Astrocyte of the spinal cord (primary cell): Measurements from ENCODE around the gene PLA2G2A.
"Not testable (repeated sequence)": the region's sequence is repeated elsewhere in the genome, so short reads cannot be mapped to it uniquely, and the experiment has no call there.

Experiments used
- DNase-seq: peaks from one replicate; pipeline ENCODE4 v3.0.0; 2011; ENCODE audit warnings: low read depth, low spot score
- H3K4me3 ChIP-seq: 2 replicates; pipeline ENCODE4 v1.5.1; 2011; ENCODE audit warnings: low read depth, mild to moderate bottlenecking, low read length, moderate library complexity
- in situ Hi-C: cut with HindIII; loops from 2 replicates; pipeline ENCODE4 v1.10.0; 2017; ENCODE audit warnings: low sequenced_read_pairs
- TF ChIP-seq, protein P1 (sequence below): IDR thresholded peaks from 2 replicates; pipeline ENCODE4 v1.5.1; 2012; ENCODE audit warnings: low read depth, mild to moderate bottlenecking, low read length, inconsistent platforms

Gene PLA2G2A

DNA sequence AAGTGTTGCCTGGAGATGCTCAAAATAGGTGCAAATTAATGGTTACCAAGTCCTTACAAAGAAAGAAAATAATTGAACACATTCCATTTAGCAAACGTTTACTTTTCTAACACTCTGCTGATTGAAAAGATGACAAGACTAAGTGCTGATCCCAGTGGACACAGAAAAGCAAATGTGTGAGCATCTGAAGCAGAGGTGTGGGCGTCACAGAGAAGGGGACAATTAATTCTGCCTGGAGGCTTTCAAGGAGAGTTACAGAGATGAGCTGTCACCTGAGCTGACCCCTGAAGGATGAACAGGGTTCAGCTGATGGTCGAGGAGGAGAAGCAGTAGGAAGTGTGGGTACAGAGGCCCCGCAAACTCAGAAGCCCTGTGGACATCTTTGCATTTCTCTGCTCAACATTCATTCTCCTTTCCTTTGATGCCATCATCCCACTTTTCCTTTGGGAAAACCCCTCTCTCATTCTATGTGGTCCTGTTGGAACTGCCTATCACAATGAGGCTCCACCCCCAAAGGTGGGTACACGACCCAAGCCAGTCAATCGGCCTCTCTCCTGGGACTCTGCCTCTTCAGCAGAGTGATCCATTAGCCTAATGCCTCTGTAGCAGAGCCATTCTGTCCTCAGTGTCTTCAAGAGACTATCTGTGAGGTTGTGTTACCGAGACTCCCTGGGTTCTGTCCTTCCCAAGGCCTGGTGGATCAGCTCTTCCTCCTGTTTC, 38.8 kb downstream of the PLA2G2A start:
- H3K4me3 ChIP-seq = no peak overlapping the region
- in situ Hi-C loops = no loop called here
- DNase-seq = no peak
- TF ChIP-seq, protein P1, sequence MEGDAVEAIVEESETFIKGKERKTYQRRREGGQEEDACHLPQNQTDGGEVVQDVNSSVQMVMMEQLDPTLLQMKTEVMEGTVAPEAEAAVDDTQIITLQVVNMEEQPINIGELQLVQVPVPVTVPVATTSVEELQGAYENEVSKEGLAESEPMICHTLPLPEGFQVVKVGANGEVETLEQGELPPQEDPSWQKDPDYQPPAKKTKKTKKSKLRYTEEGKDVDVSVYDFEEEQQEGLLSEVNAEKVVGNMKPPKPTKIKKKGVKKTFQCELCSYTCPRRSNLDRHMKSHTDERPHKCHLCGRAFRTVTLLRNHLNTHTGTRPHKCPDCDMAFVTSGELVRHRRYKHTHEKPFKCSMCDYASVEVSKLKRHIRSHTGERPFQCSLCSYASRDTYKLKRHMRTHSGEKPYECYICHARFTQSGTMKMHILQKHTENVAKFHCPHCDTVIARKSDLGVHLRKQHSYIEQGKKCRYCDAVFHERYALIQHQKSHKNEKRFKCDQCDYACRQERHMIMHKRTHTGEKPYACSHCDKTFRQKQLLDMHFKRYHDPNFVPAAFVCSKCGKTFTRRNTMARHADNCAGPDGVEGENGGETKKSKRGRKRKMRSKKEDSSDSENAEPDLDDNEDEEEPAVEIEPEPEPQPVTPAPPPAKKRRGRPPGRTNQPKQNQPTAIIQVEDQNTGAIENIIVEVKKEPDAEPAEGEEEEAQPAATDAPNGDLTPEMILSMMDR = no peak

DNA sequence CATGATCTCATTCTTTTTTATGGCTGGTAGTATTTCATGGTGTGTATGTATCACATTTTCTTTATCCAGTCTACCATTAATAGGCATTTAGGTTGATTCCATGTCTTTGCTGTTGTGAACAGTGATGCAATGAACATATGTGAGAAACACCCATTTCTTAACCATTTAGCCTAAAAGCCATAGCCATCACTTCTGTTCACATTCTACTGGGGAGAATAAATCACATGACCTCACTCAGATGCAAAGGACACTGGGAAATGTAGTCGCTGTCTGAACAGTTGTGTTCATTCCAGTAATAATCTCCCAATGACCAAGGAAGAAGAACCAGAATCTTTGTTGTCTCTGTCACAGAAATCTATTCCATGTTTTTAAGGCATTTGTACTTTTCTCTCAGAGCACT, 40.9 kb downstream of the PLA2G2A start:
- no peak for DNase-seq
- TF ChIP-seq, protein P1 = no peak
- in situ Hi-C loops = no loop called here
- H3K4me3 ChIP-seq = no peak overlapping the region

DNA sequence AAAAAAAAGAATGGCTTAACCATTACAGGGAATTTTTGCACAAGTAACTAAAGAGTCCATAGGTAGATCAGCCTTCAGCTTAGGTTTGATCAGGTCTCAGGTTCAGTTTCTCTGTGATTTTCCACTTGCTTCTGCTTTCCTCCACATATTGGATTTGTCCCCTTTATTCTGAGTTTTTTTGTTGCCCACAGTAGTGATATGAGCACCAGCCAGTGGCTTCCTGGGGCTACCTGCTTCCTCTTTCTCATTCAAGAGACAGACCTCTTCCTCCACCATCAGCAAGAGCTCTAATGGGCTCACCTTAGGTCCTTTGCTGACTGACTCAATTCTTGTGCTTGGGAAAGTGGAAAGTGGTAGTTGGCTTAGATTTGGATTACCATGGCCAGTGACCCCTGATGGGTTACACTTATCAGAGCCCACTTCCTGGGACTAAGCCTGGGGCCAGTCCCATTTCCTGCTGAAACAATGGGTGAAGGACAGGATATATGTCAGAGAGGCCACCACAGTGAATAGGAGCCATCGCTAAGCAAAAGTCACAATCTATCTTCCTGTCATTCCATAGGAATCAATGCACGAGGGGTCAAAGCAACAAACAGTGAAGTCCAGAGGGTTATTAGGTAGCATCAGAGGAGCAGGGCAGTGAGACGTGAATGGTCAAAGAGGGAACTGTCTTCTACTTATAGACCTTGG, 43.2 kb downstream of the PLA2G2A start:
- no peak overlapping the region for H3K4me3 ChIP-seq
- TF ChIP-seq, protein P1 = no peak
- in situ Hi-C loops = no loop called here
- no peak for DNase-seq

DNA sequence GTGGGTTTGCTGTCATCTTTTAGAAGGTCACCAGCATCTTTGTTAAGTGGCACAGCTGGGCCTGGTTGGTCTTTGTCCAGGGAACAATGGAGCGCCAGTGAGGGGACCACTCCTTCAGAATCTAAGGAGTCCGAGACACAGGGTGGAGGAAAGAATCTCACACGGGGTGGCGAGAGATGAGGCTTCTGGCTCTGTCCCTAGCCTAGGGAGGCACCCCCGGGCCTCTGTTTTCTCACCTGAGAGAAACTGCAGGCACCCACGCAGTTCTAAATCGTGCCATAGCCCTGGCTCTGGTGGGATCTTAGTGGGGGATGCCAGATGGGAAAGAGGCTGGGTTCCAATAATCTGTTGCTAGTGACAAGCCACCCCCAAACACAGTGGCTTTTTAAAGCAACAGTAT, 45.1 kb downstream of the PLA2G2A start:
- no peak for DNase-seq
- TF ChIP-seq, protein P1 = no peak
- no peak overlapping the region for H3K4me3 ChIP-seq
- in situ Hi-C loops = no loop called here

DNA sequence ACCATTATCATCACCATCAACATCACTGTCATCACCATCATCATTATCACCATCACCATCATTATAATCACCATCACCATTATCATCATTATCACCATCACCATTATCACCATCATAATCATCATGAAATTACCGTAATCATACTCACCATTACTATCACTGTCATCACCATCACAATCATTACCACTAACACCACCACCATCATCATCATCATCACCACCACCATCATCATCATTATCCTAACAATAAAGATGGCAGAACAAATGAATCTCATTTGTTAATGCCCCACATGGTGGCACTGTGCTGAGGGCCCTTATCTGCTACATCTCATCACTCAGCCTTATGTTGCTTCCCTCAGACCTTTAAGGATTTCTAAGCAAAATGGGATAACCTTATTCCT, 46.6 kb downstream of the PLA2G2A start:
- H3K4me3 ChIP-seq = no peak overlapping the region
- no peak for DNase-seq
- in situ Hi-C loops = no loop called here
- TF ChIP-seq, protein P1 = no peak

DNA sequence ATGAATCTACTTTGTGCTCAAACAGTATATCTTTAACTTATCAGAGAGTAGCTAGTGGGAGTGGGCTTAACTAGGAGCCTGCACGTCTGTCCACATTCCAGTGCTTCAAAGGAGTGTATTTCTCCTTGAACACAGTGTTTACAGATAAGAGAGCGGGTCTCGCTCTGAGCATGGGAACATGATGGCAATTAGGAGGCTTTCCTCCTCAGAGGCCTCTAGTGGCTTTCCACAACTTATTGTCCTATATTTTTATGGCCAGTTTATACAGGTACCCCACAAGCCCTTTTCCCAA, 52.3 kb downstream of the PLA2G2A start:
- in situ Hi-C loops, H3K4me3 ChIP-seq, DNase-seq: not testable (repeated sequence)

DNA sequence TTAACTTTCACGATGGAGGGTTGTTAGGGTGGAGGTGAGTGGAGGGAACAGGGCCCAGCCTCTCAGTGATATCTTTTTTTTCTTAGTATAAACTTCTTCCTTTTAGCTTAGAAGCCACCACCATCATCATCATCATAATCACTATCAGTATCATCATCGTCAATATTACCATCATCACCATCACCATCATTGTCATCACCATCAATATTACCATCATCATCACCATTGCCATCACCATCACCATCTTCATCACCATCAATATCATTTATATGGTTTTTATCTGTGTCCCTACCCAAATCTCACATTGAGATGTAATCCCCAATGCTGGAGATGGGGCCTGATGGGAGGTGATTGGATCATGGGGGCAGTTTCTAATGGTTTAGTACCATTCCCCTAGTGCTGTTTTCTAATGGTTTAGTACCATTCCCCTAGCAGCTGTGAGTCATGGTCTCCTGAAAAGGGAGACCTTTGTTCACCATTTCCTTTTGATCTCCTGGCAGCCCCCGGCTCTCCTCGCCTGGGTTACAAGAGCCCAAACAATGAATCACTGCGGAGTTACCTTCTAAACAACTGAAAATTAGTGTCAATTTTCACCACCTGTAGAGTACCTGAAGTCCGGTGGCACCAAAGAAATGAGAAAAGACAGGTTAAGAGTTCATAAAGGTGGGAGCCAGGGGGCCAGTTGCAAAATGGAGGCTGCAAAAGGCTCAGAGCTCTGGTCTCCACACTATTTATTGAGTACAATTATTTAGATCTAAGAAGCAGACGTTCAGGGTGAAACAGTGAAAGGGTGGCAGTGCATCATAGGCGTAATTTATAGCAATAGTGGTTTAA, 52.9 kb downstream of the PLA2G2A start:
- H3K4me3 ChIP-seq = no peak overlapping the region
- TF ChIP-seq, protein P1 = no peak
- DNase-seq = no peak
- in situ Hi-C loops = no loop called here
